Gastrocnemius medialis (tissue), 4 donors: ENCODE measurements around the gene ZEB1. TPM values are rescaled to one million over a fixed set of nuclear protein-coding genes. Genes with fewer than 3 reads are reported as not detected.
A peak's percentile ranks its signal among the peaks of the same experiment; 100 is the strongest.

Source experiments
- ATAC-seq, 2 donors: fragments of 150-250 bp; one replicate each; pipeline ENCODE4 v1.9.1; 2016
- DNase-seq, 2 donors: peaks; one replicate each; pipeline ENCODE4 v3.0.0-alpha.2; 2019
- H3K27ac ChIP-seq, 4 donors: fragments of 200-600 bp; sonication (generic); 1 replicate in 1 of 4; 2 replicates in 3 of 4; pipeline ENCODE4 v1.5.1; 2016 to 2018; ENCODE audit warnings: mild to moderate bottlenecking in 2 of 4, moderate library complexity in 1 of 4
- H3K27me3 ChIP-seq, 3 donors: fragments of 200-600 bp; sonication (generic) in 2 of 3; 1 replicate in 1 of 3; 2 replicates in 2 of 3; pipeline versions ENCODE4 v1.5.1 to v1.6.0; 2016 to 2019; ENCODE audit warnings: mild to moderate bottlenecking in 1 of 3, moderate library complexity in 1 of 3
- H3K36me3 ChIP-seq, 2 donors: fragments of 200-600 bp; sonication (generic) in 1 of 2; one replicate each; pipeline ENCODE4 v1.5.1; 2017 to 2018
- H3K4me1 ChIP-seq, 2 donors: fragments of 200-600 bp; sonication (generic) in 1 of 2; one replicate each; pipeline ENCODE4 v1.5.1; 2016 to 2017; ENCODE audit warnings: mild to moderate bottlenecking in 2 of 2
- H3K4me3 ChIP-seq, 4 donors: fragments of 200-600 bp; sonication (generic) in 3 of 4; 1 replicate in 1 of 4; 2 replicates in 3 of 4; pipeline ENCODE4 v1.5.1; 2016 to 2019; ENCODE audit warnings: mild to moderate bottlenecking in 2 of 4
- H3K9me3 ChIP-seq, 3 donors: fragments of 200-600 bp; sonication (generic) in 2 of 3; 1 replicate in 1 of 3; 2 replicates in 2 of 3; pipeline ENCODE4 v1.5.1; 2016 to 2019
- POLR2A ChIP-seq, 2 donors: fragments of 450-650 bp; IDR thresholded peaks; one replicate each; pipeline ENCODE4 v1.6.1; 2017; ENCODE audit warnings: antibody characterized with exemption in 2 of 2, mild to moderate bottlenecking in 2 of 2, moderate library complexity in 2 of 2
- in situ Hi-C, 4 donors: fragments of 200-750 bp; cut with MboI; loops; one replicate each; pipeline versions ENCODE4 v1.15.0 to v1.8.0; 2017; ENCODE audit warnings: low sequenced_read_pairs in 4 of 4
- intact Hi-C: fragments of 100-400 bp; cut with DNase I; formaldehyde crosslinking; loops from one replicate; pipeline ENCODE4 v1.15.1; 2023; ENCODE audit warnings: low total_unique reads
- total RNA-seq, 4 donors: library from RNA; depleted of rRNA; stranded (reverse); fragments of >200 nt; gene quantifications; one replicate each; pipeline versions ENCODE4 v1.1.0 to v1.2.3, GENCODE V29; 2016
- TF ChIP-seq, protein P1 (sequence below), 5 experiments: fragments of 450-650 bp in 3 of 5; fragments of 200-600 bp in 2 of 5; sonication (generic) in 2 of 5; IDR thresholded peaks in 4 of 5; conservative IDR thresholded peaks in 1 of 5; 1 replicate in 4 of 5; 2 replicates in 1 of 5; pipeline ENCODE4 v1.5.1; 2016 to 2019; ENCODE audit warnings: antibody characterized with exemption in 5 of 5, mild to moderate bottlenecking in 3 of 5, moderate library complexity in 3 of 5

ZEB1 gene
- total RNA-seq, 4 donors from 2014 or later: 67.4 to 175 (median 137) TPM

DNA sequence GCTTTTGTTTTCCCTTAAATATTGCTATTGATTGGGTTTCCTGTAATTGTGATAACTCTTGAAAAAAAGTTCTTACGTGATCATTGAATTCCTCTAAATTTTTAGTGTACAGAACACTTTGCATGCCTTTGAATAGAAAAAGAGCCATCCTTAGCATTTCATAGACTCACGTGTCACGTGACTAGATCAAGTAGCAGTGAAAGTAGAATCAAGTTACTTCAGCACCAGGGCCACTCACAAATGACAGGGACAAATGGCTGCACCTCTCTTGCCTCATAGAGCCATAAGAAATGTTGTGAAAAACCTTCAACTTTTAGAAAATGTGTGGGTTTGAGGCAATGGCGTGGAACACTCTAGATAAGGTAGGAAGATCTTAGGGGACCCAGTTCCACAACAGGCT is 203.8 kb downstream of the ZEB1 start:
- DNase-seq (peak in 1 of 2 donors; percentile 17), ATAC-seq (peak; percentile 67 to 88)
- peaks cover 7 to 12% of the 10 kb centered on the region in 2 donors for H3K4me1 ChIP-seq
- no peak overlapping the region for H3K27ac ChIP-seq
- in situ Hi-C loops (no loop called here), intact Hi-C loops (no loop called here)
- no peaks in the 10 kb centered on the region for H3K9me3 ChIP-seq
- no peaks in the 10 kb centered on the region for H3K27me3 ChIP-seq
- H3K4me3 ChIP-seq: no peak overlapping the region
- peaks cover 0 to 56% of the 10 kb centered on the region in 2 donors for H3K36me3 ChIP-seq
- TF ChIP-seq POLR2A (IDR thresholded peaks at IDR 0.05): no peak
- TF ChIP-seq, protein P1, sequence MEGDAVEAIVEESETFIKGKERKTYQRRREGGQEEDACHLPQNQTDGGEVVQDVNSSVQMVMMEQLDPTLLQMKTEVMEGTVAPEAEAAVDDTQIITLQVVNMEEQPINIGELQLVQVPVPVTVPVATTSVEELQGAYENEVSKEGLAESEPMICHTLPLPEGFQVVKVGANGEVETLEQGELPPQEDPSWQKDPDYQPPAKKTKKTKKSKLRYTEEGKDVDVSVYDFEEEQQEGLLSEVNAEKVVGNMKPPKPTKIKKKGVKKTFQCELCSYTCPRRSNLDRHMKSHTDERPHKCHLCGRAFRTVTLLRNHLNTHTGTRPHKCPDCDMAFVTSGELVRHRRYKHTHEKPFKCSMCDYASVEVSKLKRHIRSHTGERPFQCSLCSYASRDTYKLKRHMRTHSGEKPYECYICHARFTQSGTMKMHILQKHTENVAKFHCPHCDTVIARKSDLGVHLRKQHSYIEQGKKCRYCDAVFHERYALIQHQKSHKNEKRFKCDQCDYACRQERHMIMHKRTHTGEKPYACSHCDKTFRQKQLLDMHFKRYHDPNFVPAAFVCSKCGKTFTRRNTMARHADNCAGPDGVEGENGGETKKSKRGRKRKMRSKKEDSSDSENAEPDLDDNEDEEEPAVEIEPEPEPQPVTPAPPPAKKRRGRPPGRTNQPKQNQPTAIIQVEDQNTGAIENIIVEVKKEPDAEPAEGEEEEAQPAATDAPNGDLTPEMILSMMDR (IDR thresholded peaks at IDR 0.05 in 4 of 5, conservative IDR thresholded peaks at IDR 0.05 in 1 of 5): no peak

DNA sequence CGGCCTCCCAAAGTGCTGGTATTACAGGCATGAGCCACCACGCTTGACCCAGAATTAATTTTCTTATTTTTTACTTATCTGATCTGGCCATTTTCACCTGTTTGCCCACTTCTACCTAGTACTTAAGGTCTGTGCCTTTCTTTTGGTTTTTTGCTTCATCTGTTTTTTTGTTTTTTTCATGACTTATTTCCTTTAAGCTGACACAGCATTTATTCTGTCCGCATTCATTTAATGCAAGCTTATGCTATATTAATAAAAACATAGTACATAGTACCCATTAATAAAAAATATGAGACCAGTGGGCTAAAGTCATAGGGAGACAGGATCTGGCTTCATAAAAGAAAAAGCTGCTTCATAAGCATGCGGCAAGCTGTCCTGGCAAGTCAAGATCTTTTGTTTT is 205.4 kb downstream of the ZEB1 start:
- in situ Hi-C loops (no loop called here), intact Hi-C loops (no loop called here)
- DNase-seq (no peak), ATAC-seq (no peak)
- no peaks in the 10 kb centered on the region for H3K9me3 ChIP-seq
- H3K4me1 ChIP-seq: peaks cover 7 to 12% of the 10 kb centered on the region in 2 donors
- H3K36me3 ChIP-seq: peaks cover 0 to 52% of the 10 kb centered on the region in 2 donors
- H3K4me3 ChIP-seq: no peak overlapping the region
- no peaks in the 10 kb centered on the region for H3K27me3 ChIP-seq
- no peak for TF ChIP-seq POLR2A (IDR thresholded peaks at IDR 0.05)
- TF ChIP-seq, protein P1 (IDR thresholded peaks at IDR 0.05 in 4 of 5, conservative IDR thresholded peaks at IDR 0.05 in 1 of 5): no peak
- H3K27ac ChIP-seq: no peak overlapping the region

DNA sequence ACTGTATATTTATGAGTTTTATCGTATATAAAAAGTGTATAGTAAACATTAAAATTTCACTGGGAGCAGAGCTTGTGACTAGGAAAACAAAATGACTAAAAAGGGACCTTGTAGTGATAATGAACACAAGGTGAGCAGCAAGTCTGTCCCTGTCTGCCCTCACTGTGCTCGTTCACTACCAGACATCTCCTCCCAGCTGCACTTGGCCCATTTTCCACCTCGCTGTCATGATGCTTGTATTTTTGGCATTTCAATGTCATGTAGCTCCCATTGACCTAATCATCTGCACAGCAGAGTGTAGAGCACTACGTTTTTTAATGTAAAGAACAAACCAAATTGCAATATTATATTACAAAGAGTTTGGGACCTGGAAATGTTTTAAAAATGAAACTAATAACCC is 207.2 kb downstream of the ZEB1 start:
- no peak overlapping the region for H3K27ac ChIP-seq
- no peak overlapping the region for H3K4me3 ChIP-seq
- ATAC-seq (no peak), DNase-seq (no peak)
- no peaks in the 10 kb centered on the region for H3K9me3 ChIP-seq
- H3K36me3 ChIP-seq: peaks cover 0 to 37% of the 10 kb centered on the region in 2 donors
- intact Hi-C loops: no loop called here
- H3K4me1 ChIP-seq: peaks cover 7 to 12% of the 10 kb centered on the region in 2 donors
- no peaks in the 10 kb centered on the region for H3K27me3 ChIP-seq
- in situ Hi-C loops: no loop called here
- TF ChIP-seq, protein P1 (IDR thresholded peaks at IDR 0.05 in 4 of 5, conservative IDR thresholded peaks at IDR 0.05 in 1 of 5): no peak
- no peak for TF ChIP-seq POLR2A (IDR thresholded peaks at IDR 0.05)

DNA sequence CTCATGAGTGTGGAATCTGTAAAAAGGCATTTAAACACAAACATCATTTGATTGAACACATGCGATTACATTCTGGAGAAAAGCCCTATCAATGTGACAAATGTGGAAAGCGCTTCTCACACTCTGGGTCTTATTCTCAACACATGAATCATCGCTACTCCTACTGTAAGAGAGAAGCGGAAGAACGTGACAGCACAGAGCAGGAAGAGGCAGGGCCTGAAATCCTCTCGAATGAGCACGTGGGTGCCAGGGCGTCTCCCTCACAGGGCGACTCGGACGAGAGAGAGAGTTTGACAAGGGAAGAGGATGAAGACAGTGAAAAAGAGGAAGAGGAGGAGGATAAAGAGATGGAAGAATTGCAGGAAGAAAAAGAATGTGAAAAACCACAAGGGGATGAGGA is 207.7 kb downstream of the ZEB1 start:
- no peak overlapping the region for H3K27ac ChIP-seq
- no peak for ATAC-seq
- peaks cover 0 to 32% of the 10 kb centered on the region in 2 donors for H3K36me3 ChIP-seq
- no peak overlapping the region for H3K4me3 ChIP-seq
- intact Hi-C loops: no loop called here
- no peak for TF ChIP-seq POLR2A (IDR thresholded peaks at IDR 0.05)
- TF ChIP-seq, protein P1 (IDR thresholded peaks at IDR 0.05 in 4 of 5, conservative IDR thresholded peaks at IDR 0.05 in 1 of 5): no peak
- no peaks in the 10 kb centered on the region for H3K27me3 ChIP-seq
- peaks cover 7 to 12% of the 10 kb centered on the region in 2 donors for H3K4me1 ChIP-seq
- in situ Hi-C loops: no loop called here
- DNase-seq: no peak
- H3K9me3 ChIP-seq: no peaks in the 10 kb centered on the region

DNA sequence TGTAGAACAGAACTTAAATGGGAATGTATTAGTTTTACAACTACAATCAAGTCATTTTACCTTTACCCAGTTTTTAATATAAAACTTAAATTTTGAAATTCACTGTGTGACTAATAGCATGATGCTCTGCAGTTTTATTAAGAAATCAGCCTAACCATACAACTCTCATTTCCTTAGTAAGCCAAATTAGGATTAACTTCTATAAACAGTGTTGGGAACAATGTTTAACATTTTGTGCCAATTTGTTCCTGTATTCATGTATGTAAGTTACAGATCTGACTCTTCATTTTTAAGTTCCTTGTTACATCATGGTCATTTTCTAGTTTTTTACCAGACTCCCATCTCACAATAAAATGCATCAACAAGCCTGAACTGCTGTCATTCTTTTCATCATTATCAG is 209.8 kb downstream of the ZEB1 start:
- peaks cover 0 to 31% of the 10 kb centered on the region in 2 donors for H3K36me3 ChIP-seq
- no peak overlapping the region for H3K27ac ChIP-seq

More for the DNA sequence above, 209.8 kb downstream of the ZEB1 start:
- TF ChIP-seq, protein P1 (IDR thresholded peaks at IDR 0.05 in 4 of 5, conservative IDR thresholded peaks at IDR 0.05 in 1 of 5): no peak
- TF ChIP-seq POLR2A (IDR thresholded peaks at IDR 0.05): no peak
- intact Hi-C loops: no loop called here
- ATAC-seq (no peak), DNase-seq (no peak)
- Histone ChIP-seq H3K4me3 (no peak overlapping the region), H3K9me3 (no peaks in the 10 kb centered on the region), H3K4me1 (no peaks in the 10 kb centered on the region), H3K27me3 (no peaks in the 10 kb centered on the region)
- in situ Hi-C loops: no loop called here
